Posterior vena cava (tissue), 2 donors: ENCODE results near the gene INPP4A. TPM values are rescaled to one million over a fixed set of nuclear protein-coding genes. Genes with fewer than 3 reads are reported as not detected.

Experiments used
- DNase-seq: peaks from one replicate; pipeline ENCODE4 v3.0.0-alpha.2; 2020; ENCODE audit warnings: low spot score
- intact Hi-C, 2 donors: fragments of 100-400 bp; cut with DNase I; formaldehyde crosslinking; loops; one replicate each; pipeline versions ENCODE4 v1.14.1 to v1.14.2; 2022 to 2023
- total RNA-seq, 2 donors: library from RNA; stranded (reverse); fragmentation: NEBNext Ultra II Directional; extraction: Animal tissue kit (Norgen Biotek cat#: 25700); gene quantifications; one replicate each; pipeline ENCODE4 v1.2.1, GENCODE V29; 2021
- donor health status: DM: yes; HTN: yes; CAD: no.
- donor health status: DM: yes; HTN: yes; CAD: no.

Gene INPP4A
- total RNA-seq, 2 donors from 2014 or later: 31.5 to 42.9 TPM

DNA sequence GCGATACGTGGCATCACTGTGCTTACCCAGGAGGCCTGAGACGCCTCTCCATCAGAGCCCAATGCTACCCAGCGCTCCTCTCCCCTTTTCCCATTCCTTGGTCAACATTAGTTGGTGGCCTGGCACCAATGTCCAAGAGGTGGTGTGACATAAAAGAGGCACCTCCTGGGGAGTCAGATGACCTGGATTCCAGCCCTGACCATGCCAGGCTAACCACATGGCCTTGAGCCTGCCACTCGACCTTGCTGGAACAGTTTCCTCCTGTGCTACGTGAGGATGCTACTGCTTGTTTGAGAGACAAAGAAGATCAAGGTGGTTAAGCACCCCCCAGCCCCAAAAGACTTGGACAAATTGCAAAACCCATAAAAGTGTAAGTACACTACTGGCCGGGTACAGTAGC, 76.6 kb downstream of the INPP4A start:
- intact Hi-C loops: no loop called here

DNA sequence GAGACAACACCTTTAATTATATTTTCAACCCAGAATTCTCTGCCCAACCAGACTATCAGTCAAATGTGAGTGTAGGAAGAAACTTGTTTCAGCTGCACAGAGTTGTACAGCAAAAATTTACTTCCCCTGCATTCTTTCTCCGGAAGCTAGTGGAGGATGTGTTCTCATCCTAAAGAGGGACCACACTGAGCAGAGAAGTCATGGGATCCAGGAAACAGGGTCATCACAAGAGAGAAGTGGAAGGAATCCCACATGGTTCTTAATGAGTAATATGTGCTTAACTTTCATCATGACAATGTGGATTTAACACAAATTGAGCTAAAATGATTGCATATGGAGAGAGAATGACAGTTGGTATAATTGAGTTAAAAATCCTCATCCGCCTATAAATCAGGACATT, 78.2 kb downstream of the INPP4A start:
- no peak for DNase-seq
- intact Hi-C loops: no loop called here

More for the DNA sequence above, 76.6 kb downstream of the INPP4A start:
- no peak for DNase-seq

DNA sequence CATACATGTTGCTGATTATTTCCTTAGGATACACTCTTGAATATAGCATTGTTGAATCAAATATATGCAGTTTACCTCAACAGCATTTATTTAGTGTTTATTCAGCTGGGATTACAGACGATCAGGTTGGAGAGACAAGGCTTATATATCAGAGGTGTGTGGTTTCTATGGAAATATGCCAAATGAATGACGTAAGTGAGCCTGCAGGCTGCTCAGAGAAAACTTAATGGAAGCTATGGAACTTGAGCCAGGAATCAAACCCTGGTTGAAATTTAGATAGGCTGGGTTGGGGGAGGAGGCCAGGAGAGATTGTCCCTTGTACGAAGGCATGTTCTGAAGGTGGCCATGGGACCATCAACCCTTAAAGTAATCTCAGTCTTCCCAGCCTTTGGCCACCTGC, 79.5 kb downstream of the INPP4A start:
- no peak for DNase-seq

DNA sequence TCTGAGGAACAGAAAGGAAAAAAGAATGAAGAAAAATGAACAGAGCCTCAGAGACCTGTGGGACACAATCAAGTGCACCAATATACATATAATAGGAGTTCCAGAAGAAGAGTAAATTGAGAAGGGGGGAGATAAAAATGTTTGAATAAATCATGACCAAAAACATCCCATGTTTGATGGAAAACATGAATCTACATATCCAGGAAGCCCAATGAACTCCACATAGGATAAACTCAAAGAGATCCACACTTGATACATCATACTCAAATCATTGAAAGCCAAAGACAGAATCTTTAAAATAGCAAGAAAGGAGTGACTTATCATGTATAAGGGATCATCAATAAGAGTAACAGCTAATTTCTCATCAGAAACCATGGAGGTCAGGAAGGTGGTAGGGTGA, 83.7 kb downstream of the INPP4A start:
- intact Hi-C loops: no loop called here
- DNase-seq: no peak

More for the DNA sequence above, 79.5 kb downstream of the INPP4A start:
- intact Hi-C loops: no loop called here

DNA sequence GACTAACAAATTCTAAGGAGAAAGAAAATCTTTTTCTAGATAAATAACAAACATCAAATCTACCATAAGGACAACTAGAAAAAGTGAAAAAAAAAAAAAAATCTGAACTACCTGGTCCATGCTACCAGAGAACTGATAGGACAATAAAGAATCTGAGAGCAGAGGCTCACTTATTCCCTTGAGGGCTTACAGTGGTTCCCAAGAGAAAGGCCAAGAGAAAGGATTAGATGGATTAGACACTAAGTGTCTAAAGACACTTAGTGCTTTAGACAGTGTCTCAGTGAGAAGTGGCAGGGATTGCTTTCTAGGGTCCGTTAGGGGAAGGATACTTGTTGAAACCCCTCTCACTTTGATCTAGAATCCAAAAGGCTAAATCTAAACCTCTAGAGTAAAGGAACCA, 85.5 kb downstream of the INPP4A start:
- intact Hi-C loops: no loop called here

DNA sequence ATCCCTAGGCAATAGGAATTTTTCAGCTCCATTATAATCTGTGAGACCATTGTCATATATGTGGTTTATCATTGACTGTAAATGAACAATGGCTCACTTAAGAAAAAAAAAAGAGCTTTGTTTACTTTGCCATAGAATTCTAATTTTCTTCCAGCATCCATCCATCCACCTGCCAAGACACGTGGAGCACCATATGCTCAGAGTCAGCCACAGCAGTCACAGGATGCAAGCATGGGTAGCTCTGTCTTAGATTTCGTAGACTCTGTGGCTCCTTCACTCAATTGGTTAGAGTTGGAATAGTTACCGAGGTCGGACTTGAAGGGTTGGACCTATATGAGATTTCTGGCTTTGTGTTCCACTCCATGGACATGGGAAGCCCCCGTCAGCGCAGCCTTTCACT, 88.1 kb downstream of the INPP4A start:
- intact Hi-C loops: no loop called here
- no peak for DNase-seq

More for the DNA sequence above, 85.5 kb downstream of the INPP4A start:
- DNase-seq: no peak

DNA sequence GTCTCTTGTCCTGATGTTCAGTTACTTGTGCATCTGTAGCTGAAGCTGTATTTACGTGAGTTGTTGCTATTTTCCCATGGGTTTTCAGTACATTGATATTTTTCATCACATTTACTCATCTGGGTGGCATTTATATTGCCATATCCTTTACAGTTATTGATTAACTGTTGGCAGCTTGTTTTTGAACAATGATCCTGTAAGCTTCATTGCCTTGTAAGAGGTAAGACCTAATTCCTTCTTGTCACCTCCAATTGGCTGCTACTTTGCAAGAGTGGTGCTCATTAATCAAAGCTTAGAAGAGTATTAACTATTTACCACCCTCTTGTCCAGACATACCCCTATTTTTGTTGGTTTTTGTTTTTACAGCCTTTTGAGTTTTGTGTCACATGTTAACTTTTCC, 88.9 kb downstream of the INPP4A start:
- DNase-seq: no peak
- intact Hi-C loops: no loop called here

DNA sequence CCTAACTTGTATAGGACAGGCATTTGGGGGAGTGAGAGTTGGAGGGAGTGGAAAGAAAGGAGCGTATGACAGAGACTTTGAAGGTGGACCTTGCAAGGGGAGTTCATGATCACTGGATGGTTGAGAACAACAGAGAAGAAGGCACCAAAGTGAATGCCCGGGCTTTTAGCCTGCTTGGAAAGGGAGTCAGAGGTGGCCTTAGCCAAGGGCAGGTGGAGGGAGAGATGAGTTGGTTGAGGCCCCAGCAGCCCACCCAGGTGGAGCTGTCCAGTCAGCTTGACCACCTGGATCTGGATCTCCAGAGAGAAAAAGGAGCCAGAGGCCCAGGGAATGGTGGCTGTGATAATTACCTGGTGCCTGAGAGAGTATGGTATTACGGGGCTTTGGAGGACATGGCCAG, 90.1 kb downstream of the INPP4A start:
- DNase-seq: no peak
- intact Hi-C loops: no loop called here

DNA sequence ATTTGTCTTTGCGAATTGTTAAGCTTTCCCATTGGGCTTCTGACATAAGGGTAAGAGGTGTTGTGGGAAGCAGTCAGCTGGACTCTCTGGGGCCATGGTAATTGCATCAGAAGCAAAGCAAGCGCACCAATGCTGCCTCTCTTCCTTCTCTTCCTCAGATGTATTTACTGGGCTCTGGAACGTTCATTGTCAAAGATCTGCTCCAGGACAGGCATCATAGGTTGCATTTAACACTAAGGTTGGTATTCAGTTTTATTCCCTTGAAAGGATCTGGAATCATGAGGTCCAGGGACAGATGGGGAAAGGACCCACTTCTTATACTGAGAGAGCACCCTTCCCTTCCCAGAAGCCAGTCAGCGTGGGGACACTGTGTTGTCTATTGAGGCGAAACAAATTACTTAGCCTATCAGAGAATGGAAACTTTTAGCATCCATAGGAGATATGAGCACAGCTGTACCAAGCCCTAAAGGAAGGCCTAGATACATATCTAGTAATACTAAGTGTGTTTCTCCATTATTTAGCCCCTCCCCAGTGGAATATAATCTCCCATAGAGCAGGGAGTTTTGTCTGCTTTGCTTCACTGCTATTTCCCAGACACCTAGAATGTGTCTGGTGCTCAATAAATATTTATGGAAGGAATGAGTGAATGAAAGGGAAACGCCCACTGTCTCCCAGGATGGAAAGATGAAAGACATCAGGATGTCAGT, 91.5 kb downstream of the INPP4A start:
- DNase-seq: no peak
- intact Hi-C loops: no loop called here

DNA sequence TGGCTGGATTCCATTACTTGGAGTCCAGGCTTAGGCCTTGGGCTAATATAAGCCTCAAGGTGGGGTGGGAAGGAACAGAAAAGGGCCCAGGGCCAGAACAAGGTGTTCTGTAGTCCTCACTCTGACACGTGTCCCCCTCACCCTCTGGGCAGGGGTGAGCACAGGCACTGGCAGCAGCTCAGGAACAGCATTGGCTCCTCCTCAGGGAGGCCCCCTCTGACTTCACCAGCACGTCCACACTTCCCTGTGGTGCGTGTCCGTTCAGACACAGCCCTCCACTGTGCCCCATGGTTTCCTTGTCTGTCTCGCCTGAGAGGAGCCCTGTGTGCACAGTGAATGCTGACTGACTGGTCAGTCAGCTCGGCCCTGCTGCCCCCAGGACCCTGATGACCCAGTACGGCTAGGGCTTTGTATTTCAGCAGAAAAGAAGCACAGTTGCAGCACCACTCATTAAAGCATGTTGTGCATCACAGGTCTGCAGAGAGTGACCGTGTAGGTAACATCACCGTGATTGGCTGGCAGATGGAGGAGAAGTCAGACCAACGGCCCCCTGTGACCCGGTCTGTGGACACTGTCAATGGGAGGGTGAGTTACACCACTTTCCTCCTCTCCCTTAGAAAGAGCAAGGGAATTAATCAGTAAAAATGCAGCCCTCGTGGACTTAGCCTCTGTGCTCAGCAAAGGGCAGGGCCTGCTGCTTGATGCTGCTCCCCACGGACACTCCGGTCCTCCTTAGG, 92.9 kb downstream of the INPP4A start:
- DNase-seq: no peak
- intact Hi-C loops: no loop called here

DNA sequence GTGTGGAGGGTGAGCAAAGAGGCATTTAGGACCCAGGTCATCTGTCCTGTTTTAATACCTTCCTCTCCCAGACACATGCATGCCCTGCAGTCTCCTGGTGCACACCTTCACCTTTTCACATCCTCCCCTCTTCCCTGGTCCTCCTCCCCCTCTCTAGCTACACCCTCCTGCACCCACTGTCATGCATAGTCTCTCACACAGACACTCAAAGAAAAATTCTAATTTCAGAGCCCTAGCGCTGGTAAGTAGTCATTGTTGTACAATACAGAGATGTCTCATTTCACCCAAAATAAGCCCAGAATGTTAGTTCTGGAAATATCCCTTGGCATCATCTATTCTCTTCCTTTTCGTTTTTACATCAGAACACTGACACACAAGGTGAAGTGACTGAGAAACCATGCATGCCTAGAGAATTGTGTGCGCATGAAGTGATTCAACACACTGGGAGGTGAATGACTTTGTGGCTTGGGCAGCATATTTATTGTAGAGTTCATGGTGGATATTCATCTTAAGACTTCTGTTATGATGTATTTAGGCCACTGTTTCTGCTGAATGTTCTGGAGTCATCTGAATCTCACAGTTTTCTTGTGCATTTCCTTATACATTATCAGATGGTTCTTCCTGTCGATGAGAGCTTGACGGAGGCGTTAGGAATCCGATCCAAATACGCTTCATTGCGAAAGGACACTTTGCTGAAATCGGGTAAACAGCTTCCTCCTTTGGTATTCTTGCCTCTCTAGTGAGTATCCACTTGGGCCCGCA, 93.8 kb downstream of the INPP4A start:
- intact Hi-C loops: no loop called here
- DNase-seq: no peak

DNA sequence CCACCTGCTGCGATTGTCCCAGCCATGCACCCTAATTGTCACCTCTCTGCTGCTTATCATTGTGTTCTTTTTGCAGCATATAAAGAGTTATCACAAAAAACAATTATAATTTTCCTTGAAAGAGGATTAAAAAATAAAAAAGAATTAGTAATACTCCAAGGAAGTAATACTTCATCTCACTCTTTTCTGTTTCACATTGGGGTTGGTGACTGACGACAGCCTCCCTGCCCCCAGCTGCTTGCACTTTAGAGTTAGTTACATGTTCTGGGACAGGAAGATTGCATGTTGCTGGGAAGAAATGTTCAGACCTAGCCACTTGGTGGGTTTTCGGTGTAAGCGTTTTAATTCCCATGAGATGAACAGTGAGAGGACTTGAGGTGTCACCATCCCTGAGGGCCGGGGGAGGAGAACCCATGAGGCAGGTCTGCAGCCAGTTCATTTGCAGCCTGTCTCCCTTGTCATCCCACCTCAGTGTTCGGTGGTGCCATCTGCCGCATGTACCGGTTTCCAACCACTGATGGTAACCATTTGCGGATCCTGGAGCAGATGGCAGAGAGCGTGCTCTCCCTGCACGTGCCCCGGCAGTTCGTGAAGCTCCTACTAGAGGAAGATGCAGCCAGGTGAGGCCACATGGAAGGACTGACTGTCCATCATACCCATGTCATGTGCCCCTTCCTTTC, 94.5 kb downstream of the INPP4A start:
- intact Hi-C loops: no loop called here
- DNase-seq: no peak

DNA sequence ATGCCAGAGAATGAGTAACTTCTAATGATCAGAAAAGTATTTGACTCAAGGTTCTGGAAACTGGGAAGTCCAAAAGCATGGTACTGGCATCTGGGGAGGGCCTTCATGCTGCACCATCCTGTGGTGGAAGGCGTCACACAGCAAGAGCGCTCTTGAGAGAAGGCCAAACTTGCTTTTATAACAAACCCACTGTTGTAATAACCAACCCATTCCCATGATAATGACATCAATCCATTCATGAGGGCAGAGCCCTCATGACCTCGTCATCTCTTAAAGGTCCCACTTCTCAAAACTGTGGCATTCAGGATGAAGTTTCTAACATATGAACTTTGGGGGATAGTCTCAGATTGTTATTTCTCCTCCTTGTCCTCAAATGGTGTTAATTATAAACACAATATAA, 95.9 kb downstream of the INPP4A start:
- intact Hi-C loops: no loop called here
- no peak for DNase-seq

DNA sequence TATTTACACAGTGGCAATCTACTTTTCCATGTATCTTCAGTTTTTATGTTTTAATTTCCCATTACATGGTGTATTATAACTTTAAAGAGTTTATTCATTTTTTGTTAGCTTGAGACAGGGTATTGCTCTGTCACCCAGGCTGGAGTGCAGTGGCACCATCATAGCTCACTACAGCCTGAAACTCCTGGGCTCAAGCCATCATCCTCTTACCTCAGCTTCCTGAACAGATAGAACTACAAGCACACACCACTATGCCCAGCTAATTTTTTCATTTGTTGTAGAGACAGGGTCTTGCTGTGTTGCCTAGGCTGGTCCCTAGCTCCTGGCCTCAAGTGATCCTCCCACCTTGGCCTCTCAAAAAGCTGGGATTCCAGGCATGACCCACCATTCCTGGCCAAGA, 96.8 kb downstream of the INPP4A start:
- no peak for DNase-seq
- intact Hi-C loops: no loop called here

DNA sequence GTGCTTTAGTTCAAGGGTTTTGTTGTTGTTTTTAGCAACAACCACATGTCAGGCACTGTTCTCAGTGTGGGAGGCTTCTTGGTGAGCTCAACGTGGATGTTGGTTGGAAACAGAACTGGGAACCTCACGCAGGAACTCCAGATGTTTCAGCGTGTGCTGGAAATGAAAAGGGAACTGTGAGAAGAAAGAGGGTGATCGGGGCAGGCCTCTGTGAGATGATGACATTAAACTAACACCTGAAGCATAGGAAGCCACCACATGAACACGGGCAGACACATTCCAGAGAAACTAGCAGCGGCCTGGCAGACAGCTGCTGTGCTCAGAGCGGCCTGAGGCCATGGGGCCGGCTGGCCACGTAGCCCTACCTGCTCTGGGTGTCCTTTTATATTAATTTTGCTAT, 97.2 kb downstream of the INPP4A start:
- DNase-seq: no peak
- intact Hi-C loops: no loop called here

DNA sequence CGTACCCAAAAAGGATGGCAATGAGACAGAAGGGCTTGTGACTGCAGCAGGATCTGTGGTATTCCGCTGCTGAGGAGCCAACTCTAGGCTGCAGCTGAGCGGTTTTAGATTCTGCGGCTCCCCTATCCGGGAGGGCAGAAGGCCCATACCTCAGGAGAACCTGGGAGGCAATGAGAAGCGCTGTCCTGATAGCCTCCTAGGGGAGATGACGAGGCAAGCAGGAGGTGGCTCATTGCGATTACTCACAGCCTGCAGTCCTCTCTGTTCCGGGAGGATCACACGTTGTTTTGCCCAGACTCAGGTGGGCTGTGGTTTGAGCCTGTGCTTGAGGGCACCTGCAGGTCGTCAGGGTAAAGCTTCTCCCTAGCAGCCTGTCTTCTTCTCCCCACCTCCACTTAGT, 98.6 kb downstream of the INPP4A start:
- no peak for DNase-seq
- intact Hi-C loops: no loop called here

DNA sequence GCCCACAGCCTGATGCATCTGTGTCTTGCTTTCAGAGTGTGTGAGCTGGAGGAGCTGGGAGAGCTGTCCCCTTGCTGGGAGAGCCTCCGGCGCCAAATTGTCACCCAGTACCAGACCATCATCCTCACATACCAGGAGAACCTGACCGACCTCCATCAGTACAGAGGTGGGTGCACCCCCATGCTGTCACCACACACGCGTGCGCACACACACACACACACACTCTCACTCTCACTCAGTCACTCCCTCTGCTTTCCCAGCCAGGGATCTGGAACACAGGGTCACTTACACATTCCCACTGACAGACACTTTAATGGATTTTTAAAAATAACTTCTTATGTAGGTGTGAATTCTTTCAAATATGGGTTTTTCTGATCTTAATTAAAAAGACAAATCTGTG, 99.2 kb downstream of the INPP4A start:
- intact Hi-C loops: no loop called here
- DNase-seq: no peak

DNA sequence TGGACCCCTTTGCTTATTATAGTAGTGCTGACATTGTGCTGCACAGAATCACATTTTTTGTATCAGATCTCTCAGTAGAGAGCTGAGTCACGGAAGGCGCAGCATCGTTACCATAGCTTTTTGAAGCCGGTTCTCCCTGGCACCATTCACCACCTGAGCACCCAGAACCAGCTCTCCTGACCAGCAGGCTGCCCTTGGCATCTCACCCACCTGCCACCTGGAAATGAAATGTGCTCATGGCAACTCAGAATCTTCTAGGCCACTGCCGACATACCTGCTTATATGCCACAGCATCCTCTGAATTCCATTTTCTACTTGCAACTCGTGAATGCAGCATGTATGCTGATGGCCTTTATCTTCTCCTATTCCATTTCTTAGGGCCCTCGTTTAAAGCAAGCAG, 100.9 kb downstream of the INPP4A start:
- DNase-seq: no peak
- intact Hi-C loops: no loop called here

DNA sequence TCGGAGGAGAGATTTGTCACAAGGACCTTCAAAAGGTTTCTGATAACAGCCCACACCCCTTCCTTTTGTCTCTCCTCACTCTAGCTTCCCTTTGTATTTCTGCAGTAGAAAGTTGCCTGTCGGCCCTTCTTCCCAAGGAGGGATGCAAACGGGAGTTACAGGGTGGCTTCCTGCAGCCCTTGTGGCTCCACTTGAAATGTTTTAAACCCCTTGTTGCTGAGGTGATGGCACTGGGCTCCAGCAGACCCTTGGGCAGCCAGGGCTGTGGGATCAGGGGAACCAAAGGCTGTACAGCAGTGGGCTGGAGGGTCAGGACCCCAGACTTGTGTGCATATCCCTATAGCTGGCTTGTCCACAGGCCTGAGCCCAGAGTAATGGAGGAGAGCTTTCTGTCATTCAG, 101.5 kb downstream of the INPP4A start:
- intact Hi-C loops: no loop called here
- no peak for DNase-seq
